GM23248 (cell line): ENCODE measurements around the gene HPS5. TPM values are rescaled to one million over a fixed set of nuclear protein-coding genes. Genes with fewer than 3 reads are reported as not detected.

ENCODE experiments used
- DNase-seq: peaks from one replicate; pipeline ENCODE4 v3.0.0-alpha.2; 2015
- H2AFZ ChIP-seq: fragments of 200-600 bp; sonication (generic); 2 replicates; pipeline ENCODE4 v1.6.1; 2016; ENCODE audit warnings: antibody characterized with exemption
- H3F3A ChIP-seq: fragments of 200-600 bp; sonication (generic); 2 replicates; pipeline ENCODE4 v1.6.1; 2016; ENCODE audit warnings: mild to moderate bottlenecking, antibody characterized with exemption, mixed run types; ENCODE audit not compliant: insufficient read depth
- H3K27ac ChIP-seq: fragments of 200-600 bp; sonication (generic); 2 replicates; pipeline ENCODE4 v1.5.1; 2016; ENCODE audit warnings: mild to moderate bottlenecking
- H3K27me3 ChIP-seq: fragments of 200-600 bp; sonication (generic); replicated peaks from 2 replicates; pipeline ENCODE4 v1.6.1; 2016; ENCODE audit warnings: mild to moderate bottlenecking; ENCODE audit not compliant: insufficient read depth
- H3K36me3 ChIP-seq: fragments of 200-600 bp; sonication (generic); 2 replicates; pipeline ENCODE4 v1.6.1; 2016; ENCODE audit warnings: low read depth, mild to moderate bottlenecking
- H3K4me1 ChIP-seq: fragments of 200-600 bp; sonication (generic); 2 replicates; pipeline ENCODE4 v1.6.1; 2016; ENCODE audit warnings: mild to moderate bottlenecking; ENCODE audit not compliant: insufficient read depth
- H3K4me2 ChIP-seq: fragments of 200-600 bp; sonication (generic); one replicate; pipeline ENCODE4 v1.6.1; 2016; ENCODE audit warnings: mild to moderate bottlenecking; ENCODE audit not compliant: unreplicated experiment
- H3K4me3 ChIP-seq: fragments of 200-600 bp; sonication (generic); 2 replicates; pipeline ENCODE4 v1.5.1; 2016; ENCODE audit warnings: mild to moderate bottlenecking
- H3K79me2 ChIP-seq: fragments of 200-600 bp; sonication (generic); 2 replicates; pipeline ENCODE4 v1.6.1; 2016; ENCODE audit warnings: mild to moderate bottlenecking; ENCODE audit not compliant: insufficient read depth
- H3K9ac ChIP-seq: fragments of 200-600 bp; sonication (generic); 2 replicates; pipeline ENCODE4 v1.6.1; 2016; ENCODE audit warnings: mild to moderate bottlenecking
- H3K9me2 ChIP-seq: fragments of 200-600 bp; sonication (generic); 2 replicates; pipeline ENCODE4 v1.6.1; 2016; ENCODE audit warnings: mixed run types, mild to moderate bottlenecking, moderate library complexity; ENCODE audit not compliant: insufficient read depth
- H3K9me3 ChIP-seq: fragments of 200-600 bp; sonication (generic); one replicate; pipeline ENCODE4 v1.6.1; 2017; ENCODE audit warnings: low read depth
- H4K20me1 ChIP-seq: fragments of 200-600 bp; sonication (generic); 2 replicates; pipeline ENCODE4 v1.6.0; 2016; ENCODE audit not compliant: insufficient read depth
- EZH2 ChIP-seq: fragments of 200-600 bp; sonication (generic); IDR thresholded peaks from 2 replicates; pipeline ENCODE4 v1.6.1; 2018; ENCODE audit warnings: antibody characterized with exemption, mild to moderate bottlenecking; ENCODE audit not compliant: insufficient read depth, poor library complexity, severe bottlenecking
- EZH2phosphoT487 ChIP-seq: fragments of 200-600 bp; sonication (generic); IDR thresholded peaks from 2 replicates; pipeline ENCODE4 v1.6.1; 2018; ENCODE audit warnings: antibody characterized with exemption, moderate library complexity, mild to moderate bottlenecking, low read depth; ENCODE audit not compliant: insufficient read depth
- WGBS, 2 experiments: methylation state at CpG; one replicate each; pipeline ENCODE4 v1.1.6; 2015 to 2017; ENCODE audit warnings: low lambda C conversion rate in 2 of 2, low coverage in 1 of 2; ENCODE audit errors: missing lambda C conversion rate in 2 of 2; 5-methylcytosine and 5-hydroxymethylcytosine counted together
- in situ Hi-C: fragments of 300-500 bp; cut with MboI; formaldehyde crosslinking; loops from 2 replicates; pipeline ENCODE4 v1.15.0; 2020
- polyA plus RNA-seq: library from polyadenylated mRNA; unstranded; fragments of >200 nt; fragmentation: Nextera tagmentation; extraction: Ambion mirVana; gene quantifications from 2 replicates; pipeline ENCODE4 v1.2.1, GENCODE V29; 2016
- total RNA-seq: library from RNA; depleted of rRNA; stranded (reverse); fragments of >200 nt; shearing (Covaris generic); gene quantifications from 2 replicates; pipeline ENCODE4 v1.2.3, GENCODE V29; 2014

The HPS5 gene
- total and polyA plus RNA-seq, 2 experiments from 2014 or later, result 20.2 to 34.9 TPM

GRCh38 chr11:18314784-18315523 lies 7.0 kb downstream of the HPS5 start:
- TF ChIP-seq EZH2phosphoT487 (no peak), EZH2 (no peak)
- H3K9ac ChIP-seq, result no peak overlapping the region
- 86 to 88% methylated on average over 9 of the region's 9 CpGs for WGBS, 2 experiments
- peaks cover 74% of the 10 kb centered on the region for H3K79me2 ChIP-seq
- no peaks in the 10 kb centered on the region for H4K20me1 ChIP-seq
- no peaks in the 10 kb centered on the region for H3K9me3 ChIP-seq
- H3K9me2 ChIP-seq, result no peaks in the 10 kb centered on the region
- H3K4me2 ChIP-seq, result no peak overlapping the region
- H3K4me1 ChIP-seq, result peaks cover 24% of the 10 kb centered on the region
- H3K27ac ChIP-seq, result no peak overlapping the region
- peaks cover 22% of the 10 kb centered on the region for H3F3A ChIP-seq
- H3K27me3 ChIP-seq, result no peaks in the 10 kb centered on the region
- no peak overlapping the region for H3K4me3 ChIP-seq
- in situ Hi-C loops, result no loop called here
- no peak for DNase-seq
- peaks cover 4% of the 10 kb centered on the region; the same call in 1 of the 2 replicates for H3K36me3 ChIP-seq
- H2AFZ ChIP-seq, result no peak overlapping the region

GRCh38 chr11:18313965-18314763 lies 7.8 kb downstream of the HPS5 start:
- in situ Hi-C loops, result no loop called here
- peak; percentile 42 for DNase-seq
- TF ChIP-seq EZH2 (no peak), EZH2phosphoT487 (no peak)
- peaks cover 22% of the 10 kb centered on the region for H3F3A ChIP-seq
- peaks cover 22% of the 10 kb centered on the region for H3K4me1 ChIP-seq
- no peak overlapping the region for H3K4me3 ChIP-seq
- H3K9ac ChIP-seq, result no peak overlapping the region
- H3K79me2 ChIP-seq, result peaks cover 71% of the 10 kb centered on the region
- 79% methylated on average over 10 of the region's 10 CpGs for WGBS, 2 experiments
- no peak overlapping the region for H3K27ac ChIP-seq
- H3K36me3 ChIP-seq, result peaks cover 10% of the 10 kb centered on the region; the same call in 1 of the 2 replicates
- no peak overlapping the region for H2AFZ ChIP-seq
- no peaks in the 10 kb centered on the region for H3K9me2 ChIP-seq
- no peaks in the 10 kb centered on the region for H4K20me1 ChIP-seq
- no peaks in the 10 kb centered on the region for H3K27me3 ChIP-seq
- no peak overlapping the region for H3K4me2 ChIP-seq
- no peaks in the 10 kb centered on the region for H3K9me3 ChIP-seq

GRCh38 chr11:18312663-18313420 lies 9.1 kb downstream of the HPS5 start:
- Histone ChIP-seq H3K27me3 (no peaks in the 10 kb centered on the region), H3K36me3 (peaks cover 23% of the 10 kb centered on the region; the same call in 1 of the 2 replicates), H3K4me2 (peak overlapping the region; percentile 61), H3K9me3 (no peaks in the 10 kb centered on the region), H3K27ac (peak overlapping the region; percentile 78), H3K4me1 (peaks cover 22% of the 10 kb centered on the region), H3K79me2 (peaks cover 58% of the 10 kb centered on the region), H3K4me3 (peak overlapping the region; percentile 25), H3K9ac (peak overlapping the region; percentile 26; the same call in 1 of the 2 replicates), H3F3A (peaks cover 22% of the 10 kb centered on the region), H2AFZ (peak overlapping the region; percentile 46), H3K9me2 (no peaks in the 10 kb centered on the region), H4K20me1 (no peaks in the 10 kb centered on the region)
- TF ChIP-seq EZH2phosphoT487, result no peak
- TF ChIP-seq EZH2, result no peak
- peak; percentile 54 for DNase-seq
- WGBS, 2 experiments, result 17 to 24% methylated on average over 2 of the region's 2 CpGs
- in situ Hi-C loops, result no loop called here

- Histone ChIP-seq H3F3A (peaks cover 22% of the 10 kb centered on the region), H3K4me1 (peaks cover 22% of the 10 kb centered on the region), H3K4me2 (peak overlapping the region; percentile 61), H3K9me2 (no peaks in the 10 kb centered on the region), H4K20me1 (no peaks in the 10 kb centered on the region), H3K9me3 (no peaks in the 10 kb centered on the region), H3K4me3 (0 out of 2 replicates have a peak overlapping the region, but pooled peaks have one; percentile 25), H2AFZ (peak overlapping the region; percentile 46), H3K79me2 (peaks cover 50% of the 10 kb centered on the region), H3K9ac (peak overlapping the region; percentile 26; the same call in 1 of the 2 replicates), H3K27ac (peak overlapping the region; percentile 78), H3K27me3 (no peaks in the 10 kb centered on the region), H3K36me3 (peaks cover 29% of the 10 kb centered on the region; the same call in 1 of the 2 replicates)
- WGBS, 2 experiments, result 20 to 29% methylated on average over 3 of the region's 3 CpGs
- in situ Hi-C loops, result no loop called here
- peak; percentile 82 for DNase-seq
- TF ChIP-seq EZH2 (no peak), EZH2phosphoT487 (no peak)
Observed at GRCh38 chr11:18312012-18312411, 9.9 kb downstream of the HPS5 start.
